Stimulated activated CD4-positive, alpha-beta T cell treated with anti-CD3 and anti-CD28 coated beads, Interleukin-4, amount 100 ng/mL, for 4 hours (primary cell): ENCODE results near the gene OTUB2.
A peak's percentile ranks its signal among the peaks of the same experiment; 100 is the strongest.

ENCODE experiments used
- DNase-seq, 2 experiments: peaks; one replicate each; pipeline ENCODE4 v3.0.0-alpha.2; 2020

Gene OTUB2

DNA sequence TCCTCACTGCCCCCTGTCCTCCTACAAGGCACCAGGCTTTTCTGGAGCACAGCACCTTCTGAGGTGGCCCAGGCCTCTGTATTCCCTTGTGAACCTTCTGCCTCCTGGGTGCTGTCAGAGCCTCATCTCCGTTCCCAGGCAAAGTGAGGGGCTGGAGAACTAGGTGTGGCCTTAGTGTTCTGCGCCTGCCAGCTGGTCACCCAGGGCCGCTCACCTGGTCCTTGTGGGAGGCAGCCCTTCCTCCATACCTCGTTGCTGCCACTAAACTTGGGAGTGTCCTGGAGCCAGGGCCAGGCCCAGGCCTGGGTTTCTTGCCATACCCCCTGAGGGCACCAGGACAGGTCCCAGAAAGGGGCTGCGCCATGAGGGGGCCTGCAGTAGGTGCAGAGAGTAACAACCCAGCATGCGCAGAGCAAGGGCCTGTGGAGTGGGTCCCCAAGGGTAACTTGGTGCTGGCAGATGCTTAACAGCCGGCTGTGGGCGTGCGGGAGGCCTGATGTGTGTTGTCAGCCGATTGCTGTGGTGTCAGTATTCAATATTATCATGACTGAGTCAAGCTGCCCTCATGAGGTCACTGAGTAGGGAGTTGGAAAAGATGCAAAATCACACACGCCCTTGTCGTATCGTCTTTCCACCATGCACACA is 17.1 kb downstream of the OTUB2 start:
- no peak for DNase-seq

GRCh38 chr14:94043756-94044475 is 17.8 kb downstream of the OTUB2 start:
- no peak for DNase-seq

DNA sequence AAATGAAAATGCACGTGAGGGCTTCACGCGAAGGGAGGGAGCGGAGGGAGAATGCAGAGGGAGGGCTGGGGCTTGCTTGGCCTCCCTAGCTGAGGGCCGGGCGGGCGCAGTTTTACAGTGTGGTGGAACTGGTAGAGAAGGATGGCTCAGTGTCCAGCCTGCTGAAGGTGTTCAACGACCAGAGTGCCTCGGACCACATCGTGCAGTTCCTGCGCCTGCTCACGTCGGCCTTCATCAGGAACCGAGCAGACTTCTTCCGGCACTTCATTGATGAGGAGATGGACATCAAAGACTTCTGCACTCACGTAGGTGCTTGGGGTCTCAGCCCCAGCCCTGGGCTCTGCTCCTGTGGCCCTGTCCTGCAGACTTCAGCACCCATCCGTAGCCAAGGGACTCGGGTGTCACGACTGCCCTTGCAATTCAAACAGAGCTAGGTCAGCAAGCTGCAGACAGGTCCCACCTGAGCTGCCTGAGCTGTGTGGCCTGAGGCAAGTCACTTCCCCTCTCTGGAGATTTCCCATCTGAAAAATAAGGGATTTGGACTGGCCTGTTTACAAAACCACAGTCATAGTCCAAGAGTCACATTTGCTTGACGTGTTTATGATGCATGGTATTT is 18.4 kb downstream of the OTUB2 start:
- DNase-seq: no peak

GRCh38 chr14:94045101-94045500 is 19.0 kb downstream of the OTUB2 start:
- no peak for DNase-seq

DNA sequence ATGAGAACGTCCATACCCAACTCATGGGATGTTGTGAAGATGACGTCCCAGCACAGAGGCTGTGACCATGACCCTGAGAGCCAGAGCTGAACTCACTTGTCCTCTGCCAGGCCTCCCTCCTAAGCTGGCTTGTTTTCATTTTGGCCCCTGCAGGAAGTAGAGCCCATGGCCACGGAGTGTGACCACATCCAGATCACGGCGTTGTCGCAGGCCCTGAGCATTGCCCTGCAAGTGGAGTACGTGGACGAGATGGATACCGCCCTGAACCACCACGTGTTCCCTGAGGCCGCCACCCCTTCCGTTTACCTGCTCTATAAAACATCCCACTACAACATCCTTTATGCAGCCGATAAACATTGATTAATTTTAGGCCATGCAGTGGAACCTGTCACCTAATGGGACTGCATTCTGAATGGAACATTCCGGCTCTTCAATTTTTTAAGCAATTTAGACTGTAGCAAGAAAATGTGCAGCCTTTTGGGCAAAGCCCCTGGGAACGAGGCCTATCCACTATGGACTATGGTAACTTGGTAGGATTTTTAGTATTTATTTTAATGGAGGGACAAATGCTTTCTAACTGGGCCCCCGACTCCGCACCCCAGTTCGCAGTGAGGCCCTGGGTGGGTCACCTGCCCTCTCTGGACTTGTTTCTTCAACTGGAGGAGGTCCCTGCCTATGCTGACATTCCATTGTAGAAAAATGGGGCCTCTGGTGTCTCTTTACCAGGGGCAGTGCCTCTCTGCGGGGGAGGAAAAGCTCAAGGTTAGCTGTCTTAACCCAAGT is 19.6 kb downstream of the OTUB2 start:
- no peak for DNase-seq

GRCh38 chr14:94046696-94047250 is 20.6 kb downstream of the OTUB2 start:
- no peak for DNase-seq

- DNase-seq: no peak
These were observed 21.4 kb downstream of the OTUB2 start for GRCh38 chr14:94047581-94047980.

- no peak for DNase-seq
These were observed 22.8 kb downstream of the OTUB2 start for GRCh38 chr14:94048691-94049624.

DNA sequence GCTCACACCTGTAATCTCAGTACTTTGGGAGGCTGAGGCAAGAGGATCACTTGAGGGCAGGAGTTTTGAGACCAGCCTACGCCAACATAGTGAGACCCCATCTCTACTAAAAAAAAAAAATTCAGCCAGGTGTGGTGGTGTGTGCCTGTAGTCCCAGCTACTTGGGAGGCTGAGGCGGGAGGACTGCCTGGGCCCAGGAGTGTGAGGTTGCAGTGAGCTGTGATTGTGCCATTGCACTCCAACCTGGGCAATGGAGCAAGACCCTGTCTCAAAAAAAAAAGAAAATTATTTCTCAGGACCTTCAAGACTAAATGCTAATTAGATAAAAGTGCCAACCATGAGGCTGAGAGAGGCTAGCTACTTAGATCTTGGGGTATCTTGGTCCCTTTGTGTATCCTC is 23.5 kb downstream of the OTUB2 start:
- no peak for DNase-seq

- no peak for DNase-seq
These were observed 24.2 kb downstream of the OTUB2 start for GRCh38 chr14:94050231-94050880.

DNA sequence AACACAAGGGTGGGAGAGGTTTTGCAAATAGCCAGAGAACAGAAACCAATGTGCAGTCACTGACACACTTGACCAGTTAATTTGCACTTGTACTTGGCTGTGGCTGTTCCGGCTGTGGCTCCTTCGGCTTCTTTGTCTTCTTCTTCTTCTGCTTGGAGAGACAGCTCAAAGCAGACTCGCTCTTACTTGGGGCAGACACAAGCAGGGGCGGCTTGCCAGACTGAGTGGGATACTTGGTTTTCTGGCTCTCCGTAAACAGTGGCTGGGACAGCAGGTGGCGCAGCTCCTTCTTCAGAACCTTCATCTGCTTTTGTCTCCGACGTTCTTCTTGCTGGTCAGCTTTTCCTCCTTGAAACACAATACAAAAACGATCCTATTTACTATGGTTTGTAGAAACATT is 25.0 kb downstream of the OTUB2 start:
- DNase-seq: no peak

GRCh38 chr14:94051779-94052178 is 25.6 kb downstream of the OTUB2 start:
- DNase-seq: no peak

DNA sequence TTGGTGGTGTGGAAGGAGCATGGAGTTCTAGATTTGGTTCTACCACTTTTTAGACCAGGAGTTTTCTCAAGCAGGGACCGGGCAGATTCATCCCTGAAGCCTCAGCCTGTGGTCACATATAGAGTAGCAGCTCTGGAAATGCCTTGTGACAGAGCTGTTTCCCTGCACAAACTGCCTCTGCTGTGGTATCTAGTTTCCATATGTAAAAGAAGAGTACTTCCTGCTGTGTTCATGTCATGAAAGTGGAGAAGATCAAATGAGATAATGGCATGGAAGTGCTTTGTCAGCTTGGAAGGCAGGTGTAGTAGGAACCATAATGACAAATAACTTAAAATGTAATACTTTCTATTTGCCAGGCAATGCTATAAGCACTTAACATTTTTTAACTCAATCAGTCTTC is 26.1 kb downstream of the OTUB2 start:
- DNase-seq: no peak

DNA sequence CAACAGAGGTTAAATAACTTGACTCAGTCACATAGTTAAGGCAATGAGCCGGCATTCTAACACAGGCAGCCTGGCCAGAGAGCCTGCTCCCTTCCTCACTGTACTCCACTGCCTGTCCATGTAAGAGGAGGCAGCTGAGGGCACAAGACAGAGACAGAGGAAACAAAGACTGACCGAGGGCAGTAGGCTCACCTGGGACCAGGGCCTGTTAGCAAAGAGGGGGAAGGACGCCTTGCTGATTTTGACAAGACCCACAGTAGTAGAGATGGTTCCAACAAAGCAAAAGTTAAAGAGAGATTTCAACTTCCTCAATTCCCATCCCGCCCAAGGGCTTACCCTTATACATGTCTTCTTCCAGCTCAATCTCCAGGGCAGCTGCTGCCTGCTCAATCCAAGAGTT is 26.5 kb downstream of the OTUB2 start:
- no peak for DNase-seq

DNA sequence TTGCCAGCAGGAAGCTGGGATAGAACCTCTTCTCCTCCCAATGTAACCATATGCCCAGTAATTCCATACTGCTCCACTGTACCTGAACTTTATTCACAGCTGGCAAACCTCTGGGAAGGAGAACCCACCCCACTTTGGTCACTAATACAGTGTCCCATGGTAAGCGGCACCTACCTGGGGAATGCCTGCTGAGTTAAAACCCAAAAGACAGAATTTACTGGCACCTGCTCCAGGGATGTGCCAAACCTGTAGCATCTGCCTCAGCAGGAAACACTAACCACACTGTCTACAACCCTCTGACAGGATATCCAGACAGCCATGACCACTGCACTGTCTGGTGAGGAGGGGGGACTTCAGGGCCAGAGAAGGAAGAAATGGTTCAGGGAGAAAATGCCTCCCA is 28.3 kb downstream of the OTUB2 start:
- DNase-seq: no peak

GRCh38 chr14:94054936-94055335 is 28.8 kb downstream of the OTUB2 start:
- DNase-seq: no peak

- peak in 1 of 2 experiments; percentile 28 for DNase-seq
These were observed 30.6 kb downstream of the OTUB2 start for GRCh38 chr14:94056579-94057308.

DNA sequence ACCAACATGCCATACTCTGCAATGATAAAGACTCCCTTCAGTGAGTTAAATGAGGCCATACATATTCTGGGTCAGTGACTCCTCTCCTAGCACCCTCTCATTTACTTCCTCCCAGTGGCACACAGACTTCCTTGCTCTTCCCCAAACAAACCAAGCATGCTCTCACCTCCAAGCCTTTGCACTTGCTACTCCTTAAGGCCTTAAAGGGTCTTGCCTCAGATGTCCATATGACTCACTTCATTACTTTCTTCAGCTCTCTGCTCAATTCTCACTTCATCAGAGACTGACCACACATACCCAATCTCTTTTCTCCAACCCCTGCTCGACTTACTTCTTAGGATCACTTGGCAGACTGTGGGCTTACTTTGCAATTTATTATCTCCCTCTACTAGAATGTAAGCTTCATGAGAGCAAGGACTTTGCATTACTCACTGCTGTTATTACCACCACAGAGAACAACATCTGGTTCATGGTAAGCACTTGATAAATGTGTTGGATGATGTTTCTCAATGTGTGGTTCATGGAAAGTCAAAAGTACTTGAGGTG is 32.1 kb downstream of the OTUB2 start:
- DNase-seq: no peak

DNA sequence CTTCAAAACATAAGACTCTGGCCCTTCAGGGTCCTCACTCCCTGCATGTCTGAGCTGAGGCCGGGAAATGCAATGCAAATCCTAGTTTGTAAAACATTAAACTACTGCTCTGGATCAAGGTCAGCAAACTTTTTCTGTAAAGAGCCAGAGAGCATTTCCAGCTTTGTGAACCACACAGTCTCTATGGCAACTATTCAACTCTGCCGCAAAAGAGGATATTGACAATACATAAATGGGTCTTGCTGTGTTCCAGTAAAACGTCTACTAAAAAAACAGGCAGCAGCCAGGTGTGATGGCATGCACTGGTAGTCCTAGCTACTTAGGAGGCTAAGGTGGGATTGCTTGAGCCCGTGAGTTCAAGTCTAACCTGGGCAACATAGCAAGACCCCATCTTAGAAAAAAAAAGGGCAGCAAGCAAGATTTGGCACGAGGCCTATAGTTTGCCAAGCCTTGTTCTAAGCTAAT is 32.6 kb downstream of the OTUB2 start:
- DNase-seq: no peak

DNA sequence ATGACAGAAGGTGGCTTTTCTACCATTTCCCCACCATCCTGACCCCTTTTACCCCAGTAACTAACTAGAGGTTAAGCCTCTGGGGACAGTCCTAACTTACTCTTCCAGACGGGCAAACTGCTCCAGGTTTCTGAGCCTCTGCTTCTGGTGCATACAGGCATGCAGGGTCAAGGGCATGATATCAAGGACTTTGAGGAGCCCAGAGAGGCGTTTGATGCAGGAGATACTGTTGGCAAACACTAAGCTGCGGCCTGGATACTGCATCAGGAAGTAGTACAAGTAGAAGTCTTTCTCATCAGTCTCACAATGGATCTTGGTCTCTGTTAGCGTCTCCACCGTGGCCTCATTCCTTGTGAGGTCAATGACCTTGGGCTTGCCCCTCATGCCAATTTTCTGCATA is 33.9 kb downstream of the OTUB2 start:
- no peak for DNase-seq
